Raji (cell line): ENCODE results near the gene PNPLA5.

Experiments
- POLR2A ChIP-seq: IDR thresholded peaks from 2 replicates; pipeline ENCODE4 v1.6.1; 2011; ENCODE audit warnings: low read depth, low read length, control low read depth; ENCODE audit not compliant: insufficient read depth

The PNPLA5 gene

GRCh38 chr22:43867839-43868635 lies 23.8 kb downstream of the PNPLA5 start:
- TF ChIP-seq POLR2A = no peak

- no peak for TF ChIP-seq POLR2A
Observed at GRCh38 chr22:43862882-43863202, 29.0 kb downstream of the PNPLA5 start.

GRCh38 chr22:43862074-43862881 lies 29.5 kb downstream of the PNPLA5 start, which contains the start of gene SULT4A1:
TSS of gene SULT4A1 (minus strand) at chr22:43862513. CDS start at chr22:43862382, 131 bp downstream.
- no peak for TF ChIP-seq POLR2A

GRCh38 chr22:43861529-43861928 lies 30.3 kb downstream of the PNPLA5 start:
- TF ChIP-seq POLR2A = no peak

- no peak for TF ChIP-seq POLR2A
Observed at GRCh38 chr22:43860831-43861230, 31.0 kb downstream of the PNPLA5 start.

GRCh38 chr22:43860126-43860525 lies 31.7 kb downstream of the PNPLA5 start:
- TF ChIP-seq POLR2A = no peak

- no peak for TF ChIP-seq POLR2A
Observed at GRCh38 chr22:43859621-43860020, 32.2 kb downstream of the PNPLA5 start.

GRCh38 chr22:43859176-43859575 lies 32.6 kb downstream of the PNPLA5 start:
- no peak for TF ChIP-seq POLR2A

- no peak for TF ChIP-seq POLR2A
Observed at GRCh38 chr22:43858156-43858895, 33.5 kb downstream of the PNPLA5 start.

- TF ChIP-seq POLR2A = no peak
Observed at GRCh38 chr22:43857367-43857766, 34.4 kb downstream of the PNPLA5 start.

- TF ChIP-seq POLR2A = no peak
Observed at GRCh38 chr22:43855431-43855830, 36.4 kb downstream of the PNPLA5 start.

GRCh38 chr22:43854786-43855271 lies 37.0 kb downstream of the PNPLA5 start:
- TF ChIP-seq POLR2A = no peak

- no peak for TF ChIP-seq POLR2A
Observed at GRCh38 chr22:43854121-43854785, 37.6 kb downstream of the PNPLA5 start.

GRCh38 chr22:43853328-43853931 lies 38.4 kb downstream of the PNPLA5 start:
- TF ChIP-seq POLR2A = no peak
